ENCODE measurements around the gene GNG4. TPM values are rescaled to one million over a fixed set of nuclear protein-coding genes. Genes with fewer than 3 reads are reported as not detected.

GNG4 gene
- total and polyA plus RNA-seq, 2 experiments from 2014 or later, result 4.8 to 11.8 TPM

- no peaks in the 10 kb centered on the region for H3K79me2 ChIP-seq
- no peaks in the 10 kb centered on the region for H3K9me3 ChIP-seq (ENCODE audit: low read depth)
- TF ChIP-seq EZH2 (IDR thresholded peaks at IDR 0.05; ENCODE audit: borderline replicate concordance), result no peak
- no peak for TF ChIP-seq EZH2phosphoT487 (IDR thresholded peaks at IDR 0.05; ENCODE audit: low read depth, severe bottlenecking, unreplicated experiment)
- no peak for TF ChIP-seq CTCF (IDR thresholded peaks at IDR 0.05; ENCODE audit: poor library complexity)
- no peak overlapping the region for H3K4me3 ChIP-seq
- no peak for DNase-seq (ENCODE audit: low spot score)
- no peak overlapping the region for H3K4me2 ChIP-seq
- no peaks in the 10 kb centered on the region for H3K9me2 ChIP-seq (replicated peaks; ENCODE audit: insufficient read depth)
- H3K4me1 ChIP-seq (ENCODE audit: insufficient read depth), result no peaks in the 10 kb centered on the region
- H3K27me3 ChIP-seq, result no peaks in the 10 kb centered on the region
- H4K20me1 ChIP-seq (ENCODE audit: insufficient read depth, poor library complexity, severe bottlenecking), result no peaks in the 10 kb centered on the region
- H2AFZ ChIP-seq, result no peak overlapping the region
- no peak overlapping the region for H3K27ac ChIP-seq
- 94% methylated on average over 3 of the region's 3 CpGs for WGBS (ENCODE audit: low lambda C conversion rate, missing lambda C conversion rate)
- no peaks in the 10 kb centered on the region for H3K36me3 ChIP-seq (replicated peaks; ENCODE audit: insufficient read depth, low read depth)
These were observed 78.1 kb downstream of the GNG4 start for GRCh38 chr1:235571482-235571881.

DNA sequence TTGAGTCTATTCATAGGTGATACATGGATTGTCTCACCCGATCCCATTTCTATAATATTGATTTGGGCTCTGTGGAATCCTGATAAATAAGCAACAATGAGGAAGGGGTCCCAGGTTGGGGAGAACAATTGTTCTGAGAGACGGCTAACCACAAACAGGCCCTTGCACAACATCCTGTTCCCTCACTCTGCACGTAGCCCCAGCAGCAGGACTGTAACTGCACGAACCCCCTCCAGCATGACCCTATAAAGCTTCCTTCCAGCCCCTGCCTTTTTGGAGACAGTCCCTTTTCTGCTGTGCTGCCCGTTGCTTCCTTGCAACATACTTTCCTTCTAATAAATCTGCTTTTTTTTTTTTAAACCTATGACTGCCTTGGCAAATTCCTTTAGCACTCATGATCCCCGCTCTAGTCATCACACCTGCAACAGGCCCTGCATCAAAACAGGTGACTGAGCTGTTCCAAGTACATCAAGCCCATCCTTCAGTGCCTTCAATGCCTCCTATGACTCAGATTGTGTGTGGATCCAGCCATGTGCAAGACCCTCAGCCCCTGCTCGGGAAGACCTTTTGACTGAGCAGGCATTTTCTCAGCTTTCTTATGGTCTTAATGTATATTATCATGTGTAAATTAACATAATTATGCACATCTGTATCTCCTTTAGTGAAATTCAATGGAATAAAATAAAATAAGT, 81.6 kb downstream of the GNG4 start:
- no peaks in the 10 kb centered on the region for H3K4me1 ChIP-seq (ENCODE audit: insufficient read depth)
- WGBS (ENCODE audit: low lambda C conversion rate, missing lambda C conversion rate), result 88% methylated on average over 7 of the region's 7 CpGs
- H3K9me3 ChIP-seq (ENCODE audit: low read depth), result no peaks in the 10 kb centered on the region
- H3K9me2 ChIP-seq (replicated peaks; ENCODE audit: insufficient read depth), result no peaks in the 10 kb centered on the region
- H3K4me2 ChIP-seq, result no peak overlapping the region
- H3K27me3 ChIP-seq, result no peaks in the 10 kb centered on the region
- TF ChIP-seq EZH2phosphoT487 (IDR thresholded peaks at IDR 0.05; ENCODE audit: low read depth, severe bottlenecking, unreplicated experiment) (no peak), CTCF (IDR thresholded peaks at IDR 0.05; ENCODE audit: poor library complexity) (no peak), EZH2 (IDR thresholded peaks at IDR 0.05; ENCODE audit: borderline replicate concordance) (no peak)
- H3K36me3 ChIP-seq (replicated peaks; ENCODE audit: insufficient read depth, low read depth), result no peaks in the 10 kb centered on the region
- no peak overlapping the region for H2AFZ ChIP-seq
- no peaks in the 10 kb centered on the region for H4K20me1 ChIP-seq (ENCODE audit: insufficient read depth, poor library complexity, severe bottlenecking)
- H3K27ac ChIP-seq, result no peak overlapping the region
- no peak overlapping the region for H3K4me3 ChIP-seq
- no peak for DNase-seq (ENCODE audit: low spot score)
- H3K79me2 ChIP-seq, result no peaks in the 10 kb centered on the region

GRCh38 chr1:235566084-235566483, 83.5 kb downstream of the GNG4 start:
- Histone ChIP-seq H3K27ac (no peak overlapping the region), H4K20me1 (ENCODE audit: insufficient read depth, poor library complexity, severe bottlenecking) (no peaks in the 10 kb centered on the region), H3K4me2 (no peak overlapping the region), H3K79me2 (no peaks in the 10 kb centered on the region), H3K9me2 (replicated peaks; ENCODE audit: insufficient read depth) (no peaks in the 10 kb centered on the region), H3K9me3 (ENCODE audit: low read depth) (no peaks in the 10 kb centered on the region), H3K4me3 (no peak overlapping the region), H3K27me3 (no peaks in the 10 kb centered on the region), H3K4me1 (ENCODE audit: insufficient read depth) (no peaks in the 10 kb centered on the region), H3K36me3 (replicated peaks; ENCODE audit: insufficient read depth, low read depth) (no peaks in the 10 kb centered on the region), H2AFZ (no peak overlapping the region)
- 79% methylated on average over 8 of the region's 8 CpGs for WGBS (ENCODE audit: low lambda C conversion rate, missing lambda C conversion rate)
- TF ChIP-seq CTCF (IDR thresholded peaks at IDR 0.05; ENCODE audit: poor library complexity) (no peak), EZH2phosphoT487 (IDR thresholded peaks at IDR 0.05; ENCODE audit: low read depth, severe bottlenecking, unreplicated experiment) (no peak), EZH2 (IDR thresholded peaks at IDR 0.05; ENCODE audit: borderline replicate concordance) (no peak)
- no peak for DNase-seq (ENCODE audit: low spot score)
